22Rv1 (cell line): ENCODE results near the gene ERN1.

Experiments used
- ZFX ChIP-seq: fragments of 450-650 bp; IDR thresholded peaks from 2 replicates; pipeline ENCODE4 v1.6.1; 2017; ENCODE audit warnings: antibody characterized with exemption, borderline replicate concordance
- TF ChIP-seq, protein P1 (sequence below): fragments of 450-650 bp; IDR thresholded peaks from 2 replicates; pipeline ENCODE4 v1.5.1; 2017; ENCODE audit warnings: mild to moderate bottlenecking

DNA sequence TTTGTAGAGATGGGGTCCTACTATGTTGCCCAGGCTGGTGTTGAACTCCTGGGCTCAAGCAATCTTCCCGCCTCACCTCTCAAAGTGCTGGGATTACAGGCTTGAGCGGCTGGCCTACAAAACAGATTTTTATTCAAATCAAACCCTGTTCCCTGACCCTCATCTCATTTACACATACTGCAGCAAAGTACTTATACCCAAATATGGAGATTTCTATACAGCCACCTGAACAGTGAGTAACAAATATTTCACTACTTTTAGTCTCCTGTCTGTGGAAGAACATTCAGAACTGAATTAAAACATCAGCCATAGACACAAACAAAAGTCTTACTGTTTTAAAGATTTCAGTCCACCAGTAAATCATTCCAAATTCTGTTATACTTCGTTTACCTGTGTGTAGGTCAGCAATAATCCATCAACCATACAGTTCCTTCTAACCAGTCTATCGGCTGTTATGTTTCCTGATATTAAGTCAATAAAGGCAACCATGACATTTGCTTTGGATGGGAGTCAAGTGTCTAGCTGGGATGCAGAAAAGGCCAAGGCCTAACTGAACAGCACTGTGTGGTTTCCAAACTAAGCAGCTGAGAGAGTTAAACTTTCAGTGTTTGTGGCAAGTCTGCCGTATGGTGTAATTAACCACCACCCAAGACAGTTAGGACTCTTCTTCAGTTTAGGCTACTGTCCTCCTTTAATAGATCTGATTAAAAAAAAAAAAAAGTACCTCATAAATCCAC lies 22.3 kb downstream of the ERN1 start:
- TF ChIP-seq, protein P1, sequence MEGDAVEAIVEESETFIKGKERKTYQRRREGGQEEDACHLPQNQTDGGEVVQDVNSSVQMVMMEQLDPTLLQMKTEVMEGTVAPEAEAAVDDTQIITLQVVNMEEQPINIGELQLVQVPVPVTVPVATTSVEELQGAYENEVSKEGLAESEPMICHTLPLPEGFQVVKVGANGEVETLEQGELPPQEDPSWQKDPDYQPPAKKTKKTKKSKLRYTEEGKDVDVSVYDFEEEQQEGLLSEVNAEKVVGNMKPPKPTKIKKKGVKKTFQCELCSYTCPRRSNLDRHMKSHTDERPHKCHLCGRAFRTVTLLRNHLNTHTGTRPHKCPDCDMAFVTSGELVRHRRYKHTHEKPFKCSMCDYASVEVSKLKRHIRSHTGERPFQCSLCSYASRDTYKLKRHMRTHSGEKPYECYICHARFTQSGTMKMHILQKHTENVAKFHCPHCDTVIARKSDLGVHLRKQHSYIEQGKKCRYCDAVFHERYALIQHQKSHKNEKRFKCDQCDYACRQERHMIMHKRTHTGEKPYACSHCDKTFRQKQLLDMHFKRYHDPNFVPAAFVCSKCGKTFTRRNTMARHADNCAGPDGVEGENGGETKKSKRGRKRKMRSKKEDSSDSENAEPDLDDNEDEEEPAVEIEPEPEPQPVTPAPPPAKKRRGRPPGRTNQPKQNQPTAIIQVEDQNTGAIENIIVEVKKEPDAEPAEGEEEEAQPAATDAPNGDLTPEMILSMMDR: no peak
- no peak for TF ChIP-seq ZFX
